GM21529 (cell line): ENCODE data around the gene BRD3OS.
A peak's percentile ranks its signal among the peaks of the same experiment; 100 is the strongest.
"Not testable (repeated sequence)": the region's sequence is repeated elsewhere in the genome, so short reads cannot be mapped to it uniquely, and the experiment has no call there.

Experiments used
- ATAC-seq: cut with Tn5 transposase; IDR thresholded peaks from one replicate; pipeline ENCODE4 v1.9.1; 2021; ENCODE audit not compliant: unreplicated experiment

BRD3OS gene

DNA sequence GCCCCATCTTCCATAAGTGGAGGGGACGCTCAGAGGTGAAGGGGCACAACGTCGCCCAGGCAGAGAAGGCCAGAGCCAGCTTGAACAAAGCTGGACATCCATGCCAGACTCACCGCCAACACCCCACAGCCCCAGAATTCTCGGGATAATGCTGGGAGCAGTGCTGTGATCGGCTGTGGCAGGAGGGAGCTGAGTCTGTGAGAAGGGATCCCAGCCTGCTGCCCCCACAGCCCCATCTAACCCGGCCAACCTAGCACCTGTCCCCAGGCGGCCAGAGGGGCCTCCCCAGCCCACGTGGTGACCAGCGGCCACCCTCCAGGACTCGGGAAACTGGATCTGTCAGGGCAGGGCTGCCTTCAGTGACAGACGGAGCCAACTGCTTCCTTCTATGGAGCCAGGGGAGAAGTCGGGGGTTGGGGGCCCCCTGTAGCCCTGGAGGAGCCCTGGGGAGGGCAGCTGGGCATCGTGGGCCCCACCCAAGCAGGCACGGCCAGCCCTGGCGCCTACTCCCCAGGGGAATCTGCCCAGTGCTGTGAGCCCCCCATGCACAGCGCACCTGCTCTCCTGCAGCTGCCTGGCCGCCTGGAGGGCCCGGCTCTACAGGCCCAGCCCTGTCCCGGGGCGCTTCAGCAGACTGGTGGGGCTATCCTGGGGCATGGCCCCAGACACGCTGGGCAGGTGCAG, 36.5 kb downstream of the BRD3OS start:
- ATAC-seq = no peak

DNA sequence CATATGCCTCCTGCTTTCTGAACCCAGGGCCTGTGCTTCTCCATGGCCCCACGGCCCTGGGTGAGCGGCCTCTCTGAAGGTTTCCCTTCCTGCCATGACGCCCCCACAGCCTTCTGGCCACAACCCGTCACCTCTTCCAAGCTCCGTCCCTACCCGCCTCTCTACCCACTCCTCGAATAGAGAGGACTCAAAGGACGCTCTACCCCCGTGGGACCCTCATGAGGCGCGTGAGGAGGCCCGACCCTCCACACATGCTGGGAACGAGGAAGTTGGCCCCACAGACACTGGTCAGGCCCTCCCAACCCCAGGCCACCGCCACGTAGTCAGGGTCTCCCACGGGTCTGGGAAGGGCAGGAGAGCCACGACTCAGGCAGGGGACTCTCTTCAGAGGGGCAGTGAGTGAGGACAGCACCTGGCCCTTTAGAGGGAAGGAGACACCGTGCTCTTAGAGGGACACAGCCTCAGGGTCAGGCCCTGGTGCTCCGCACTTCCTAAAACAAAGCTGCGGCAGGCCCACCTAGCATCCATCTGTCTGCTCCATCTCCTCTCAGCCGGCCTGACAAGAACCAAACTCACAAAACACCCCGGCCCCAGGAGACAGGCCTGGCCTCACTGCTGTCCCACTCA, 37.3 kb downstream of the BRD3OS start:
- ATAC-seq = no peak

DNA sequence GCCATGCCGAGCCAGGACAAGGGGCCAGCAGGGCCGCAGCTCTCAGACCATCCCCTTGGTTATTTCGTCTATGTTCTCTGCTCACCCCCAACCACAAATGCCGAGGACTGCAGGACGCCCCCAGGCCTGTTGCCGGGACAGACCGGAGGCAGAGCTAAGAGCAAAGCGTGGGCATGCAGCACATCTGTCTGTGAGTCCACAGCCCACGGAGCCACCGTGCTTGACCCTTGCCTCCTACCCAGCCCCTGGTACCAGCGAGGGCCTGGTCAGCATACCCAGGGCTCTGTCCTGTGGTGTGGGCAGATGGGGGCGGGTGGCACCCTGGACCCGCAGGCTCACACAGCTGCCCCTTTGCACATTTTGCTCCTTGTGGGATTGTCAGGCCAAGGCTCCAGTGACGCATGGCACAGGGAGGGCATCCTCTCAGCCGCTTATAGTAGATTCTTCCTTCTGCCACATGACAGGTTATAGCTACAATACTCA, 37.8 kb downstream of the BRD3OS start:
- ATAC-seq = no peak

DNA sequence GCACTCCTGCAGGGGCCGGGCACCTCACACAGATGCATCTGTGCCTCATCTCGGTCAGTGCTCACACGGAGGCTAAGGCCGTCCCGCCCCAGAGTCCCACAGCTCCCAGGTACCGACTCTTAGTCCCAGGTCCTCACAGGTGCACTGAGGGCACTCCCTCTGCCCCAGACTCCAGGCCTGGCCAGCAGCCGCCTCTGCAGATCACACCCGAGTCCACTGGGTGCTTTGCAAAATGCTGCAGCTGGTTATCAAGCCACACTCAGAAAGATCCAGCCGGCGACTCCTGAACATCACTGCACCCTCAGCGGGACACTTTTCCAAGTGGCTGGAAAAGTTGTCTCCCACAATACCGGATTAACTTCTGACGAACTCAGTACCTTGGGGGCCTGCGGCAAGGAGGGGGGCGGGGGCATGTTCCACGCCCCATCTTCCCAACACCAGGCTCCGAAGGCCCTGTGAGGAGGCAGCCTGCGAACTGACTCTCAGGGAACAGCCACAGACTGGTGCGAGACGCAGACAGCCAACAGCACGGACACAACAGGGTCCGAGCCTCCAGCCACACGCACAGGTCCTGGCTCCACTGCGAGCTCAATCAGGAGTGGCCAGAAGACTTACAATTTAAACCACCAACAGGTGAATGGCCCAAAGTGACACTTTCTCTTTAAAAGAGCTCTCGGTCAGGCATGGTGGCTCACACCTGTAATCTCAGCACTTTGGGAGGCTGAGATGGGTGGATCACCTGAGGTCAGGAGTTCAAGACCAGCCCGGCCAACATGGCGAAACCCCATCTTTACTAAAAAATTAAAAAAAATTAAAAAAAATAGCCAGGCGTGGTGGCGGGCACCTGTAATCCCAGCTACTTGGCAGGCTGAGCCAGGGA, 38.5 kb downstream of the BRD3OS start:
- no peak for ATAC-seq

DNA sequence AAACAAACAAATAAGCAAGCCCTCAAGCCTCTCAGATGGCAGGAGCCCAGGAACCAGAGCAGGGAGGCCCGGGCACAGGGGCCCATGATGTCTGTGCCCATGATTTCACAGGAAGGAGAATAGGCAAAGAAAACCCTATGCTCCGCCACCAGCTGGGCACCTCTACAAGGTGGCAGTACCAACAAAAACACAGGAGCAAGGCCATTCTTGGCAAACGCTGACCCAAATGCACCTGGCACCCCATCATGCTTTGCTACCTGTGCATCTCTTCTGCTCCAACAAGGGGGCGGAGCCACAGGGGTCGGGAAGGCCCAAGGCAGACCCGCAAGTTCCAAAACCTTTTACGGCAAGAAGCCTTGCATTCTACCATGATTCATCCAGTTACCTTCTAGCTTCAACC, 39.4 kb downstream of the BRD3OS start:
- ATAC-seq = no peak

DNA sequence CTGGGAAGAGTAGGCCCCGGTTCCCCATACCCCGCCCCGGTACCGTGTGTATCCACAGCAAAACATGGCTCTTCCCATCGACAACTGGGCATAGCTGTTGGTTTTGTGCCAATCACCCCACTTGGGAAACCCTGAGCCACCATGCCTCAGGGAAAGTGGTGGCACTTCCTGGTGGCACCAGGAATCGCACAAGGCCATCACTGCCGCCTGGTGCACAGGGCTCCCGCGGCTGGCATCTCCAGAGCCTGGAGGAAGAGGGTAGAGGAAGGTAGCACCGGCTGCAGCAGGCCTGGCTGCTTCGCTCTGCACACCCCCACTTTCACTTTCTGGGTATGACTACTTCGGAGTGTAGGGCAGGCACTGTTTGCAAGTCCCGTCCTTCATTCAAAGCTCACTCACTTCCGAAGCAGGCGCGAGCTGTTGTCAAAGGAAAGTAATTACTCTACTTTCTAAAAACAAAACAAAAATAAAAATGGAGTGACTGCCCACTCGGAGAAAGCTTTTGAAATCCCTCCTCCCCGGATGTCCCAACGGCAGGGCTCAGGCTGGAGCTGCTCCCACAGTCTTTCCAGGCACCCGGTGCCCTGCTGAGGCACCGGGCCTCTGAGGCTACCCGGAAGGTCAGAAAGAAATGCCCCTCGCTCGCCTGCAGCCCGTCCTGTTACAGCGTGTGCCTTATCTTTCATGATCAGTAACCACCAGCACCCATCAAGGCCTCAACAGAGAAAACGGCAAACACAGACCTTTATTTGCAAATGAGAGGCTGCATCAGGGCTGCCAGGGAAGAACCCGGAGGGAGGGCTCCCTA, 40.5 kb downstream of the BRD3OS start:
- peak; percentile 41 for ATAC-seq

DNA sequence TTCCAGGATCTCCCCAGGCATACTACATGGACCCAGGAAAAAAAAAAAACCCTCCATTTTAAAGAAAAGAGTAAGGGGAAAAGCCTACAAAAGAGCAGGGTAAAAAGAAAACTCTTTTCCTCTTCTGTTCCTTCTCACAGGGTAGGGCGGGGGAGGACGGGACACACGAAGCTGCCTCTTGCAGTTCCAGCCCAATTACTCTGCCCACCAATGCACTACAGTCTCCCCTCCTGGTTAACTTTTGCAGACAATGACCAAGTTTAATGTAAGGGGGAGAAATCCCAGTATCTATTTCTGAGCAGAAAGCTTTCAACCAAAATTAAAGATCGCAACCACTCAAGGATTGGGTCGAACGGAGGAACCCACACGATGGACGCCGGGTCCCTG, 41.2 kb downstream of the BRD3OS start:
- no peak for ATAC-seq

DNA sequence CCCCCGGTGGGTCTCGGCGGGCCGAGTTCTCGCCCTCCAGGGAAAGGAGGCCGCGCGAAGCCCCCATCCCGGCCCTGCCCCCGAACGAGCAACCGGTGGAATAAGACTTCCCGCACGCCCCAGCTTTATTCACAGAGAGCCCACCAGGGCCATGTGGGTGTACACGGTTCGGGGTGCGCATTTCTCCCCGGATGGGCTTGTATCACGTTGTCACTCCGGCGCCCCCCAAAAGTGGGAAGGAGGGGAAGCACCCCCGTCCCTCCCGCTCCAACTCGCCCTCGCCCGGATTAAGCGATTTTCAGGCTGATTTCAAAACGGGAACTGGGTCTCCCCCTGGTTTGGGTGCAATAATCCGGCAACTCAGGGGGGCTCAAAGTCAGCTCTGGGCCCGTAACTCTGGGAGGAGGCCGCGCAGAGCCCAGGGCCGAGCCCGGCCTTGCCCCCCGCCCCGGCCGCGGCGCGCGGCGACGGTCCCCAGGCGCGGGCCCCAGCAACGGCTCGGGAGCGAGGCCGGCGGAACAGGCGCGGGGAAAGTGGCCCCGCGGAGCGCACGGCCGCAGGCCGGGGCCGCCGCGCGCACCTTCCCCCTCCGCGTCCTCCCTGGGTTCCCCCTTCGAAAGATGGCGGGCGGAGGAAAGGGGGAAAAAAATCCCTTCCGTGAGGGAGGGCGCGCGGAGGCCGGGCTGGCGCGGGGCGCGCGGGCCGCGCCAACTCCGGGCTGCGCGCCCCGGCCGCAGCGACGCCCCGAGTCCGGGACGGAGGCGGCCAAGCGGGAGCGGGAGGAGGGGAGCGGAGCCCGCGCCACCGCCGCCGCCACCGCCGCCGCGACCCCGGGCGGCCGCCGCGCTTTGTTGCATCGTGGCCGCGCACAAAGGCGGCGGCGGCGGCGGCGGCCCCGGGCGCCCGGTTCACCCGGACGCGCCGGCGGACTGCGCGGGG, 41.9 kb downstream of the BRD3OS start:
- peak; percentile 21 for ATAC-seq

DNA sequence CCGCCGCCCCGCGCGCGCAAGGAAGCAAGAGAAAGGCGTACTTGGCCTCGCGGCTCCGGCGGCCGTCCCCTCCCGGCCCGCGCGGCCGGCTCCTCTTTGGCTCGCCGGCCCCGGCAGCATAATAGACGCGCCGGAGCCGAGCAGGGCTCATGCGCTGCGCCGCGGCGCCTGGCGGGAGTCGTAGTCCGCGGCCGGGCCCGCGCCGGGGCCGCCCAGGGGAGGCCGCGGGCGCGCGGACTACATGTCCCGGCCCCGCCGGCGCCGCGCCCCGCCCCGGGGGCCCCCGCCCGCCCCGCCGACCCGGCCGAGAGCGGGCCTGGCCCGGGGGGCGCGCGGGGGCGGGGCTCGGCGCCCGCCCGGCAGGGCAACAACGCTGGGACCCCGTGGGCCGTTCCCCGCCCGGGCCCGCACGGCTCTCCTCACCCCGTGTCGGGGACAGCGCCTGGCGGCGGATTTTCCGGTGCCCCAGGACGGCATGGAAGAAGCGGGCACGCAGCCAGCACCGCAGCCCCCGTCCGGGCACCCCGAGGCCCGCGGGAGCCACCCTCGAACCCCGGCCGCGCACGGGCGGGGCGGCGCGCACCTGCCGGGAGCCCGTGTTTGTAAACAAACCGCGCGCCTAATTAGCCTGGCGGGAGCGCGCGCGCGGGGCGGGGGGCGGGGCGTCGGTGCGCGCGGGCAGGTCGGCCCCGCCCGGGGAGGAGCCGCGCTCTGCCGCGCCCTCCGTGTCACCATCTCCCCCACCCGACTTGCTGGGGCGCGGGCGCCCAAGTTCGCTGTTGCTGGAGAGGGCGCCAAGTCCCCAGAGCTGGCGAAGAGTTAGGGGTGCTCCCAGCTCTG, 42.8 kb downstream of the BRD3OS start, which contains the start of gene BRD3:
Gene BRD3 (minus strand): TSS at position 123 of the 840 bp plus-strand sequence. CDS start 14,549 bp downstream, outside the sequence.
- peak; percentile 59 for ATAC-seq

DNA sequence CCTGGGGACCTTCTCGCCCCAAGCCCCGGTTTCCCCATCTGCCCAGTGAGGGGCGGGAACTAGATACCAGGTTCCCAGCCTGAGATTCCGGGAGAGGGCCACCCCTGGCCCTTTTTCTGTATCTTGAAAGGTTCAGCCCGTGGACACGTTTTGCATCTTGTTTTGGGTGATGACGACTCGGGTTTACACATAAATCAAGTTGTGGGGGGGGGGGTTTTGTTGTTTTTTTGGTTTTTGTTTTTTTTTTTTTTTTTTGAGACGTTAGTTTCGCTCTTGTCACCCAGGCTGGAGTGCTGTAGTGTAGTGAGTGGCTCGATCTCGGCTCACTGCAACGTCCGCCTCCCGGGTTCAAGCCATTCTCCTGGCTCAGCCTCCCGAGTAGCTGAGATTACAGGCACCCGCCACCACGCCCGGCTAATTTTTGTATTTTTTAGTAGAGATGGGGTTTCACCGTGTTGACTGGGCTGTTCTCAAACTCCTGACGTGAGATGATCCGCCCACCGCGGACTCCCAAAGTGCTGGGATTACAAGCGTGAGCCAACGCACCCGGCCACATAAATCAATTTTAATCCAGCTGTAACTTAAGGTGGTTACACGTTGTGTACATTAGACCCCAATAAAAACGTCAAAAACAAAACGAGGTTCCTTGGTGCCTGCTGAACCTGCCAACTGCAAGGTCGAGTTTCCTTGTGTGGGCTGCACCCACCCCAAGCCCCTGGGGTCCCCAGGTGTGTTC, 43.6 kb downstream of the BRD3OS start:
- no peak for ATAC-seq

DNA sequence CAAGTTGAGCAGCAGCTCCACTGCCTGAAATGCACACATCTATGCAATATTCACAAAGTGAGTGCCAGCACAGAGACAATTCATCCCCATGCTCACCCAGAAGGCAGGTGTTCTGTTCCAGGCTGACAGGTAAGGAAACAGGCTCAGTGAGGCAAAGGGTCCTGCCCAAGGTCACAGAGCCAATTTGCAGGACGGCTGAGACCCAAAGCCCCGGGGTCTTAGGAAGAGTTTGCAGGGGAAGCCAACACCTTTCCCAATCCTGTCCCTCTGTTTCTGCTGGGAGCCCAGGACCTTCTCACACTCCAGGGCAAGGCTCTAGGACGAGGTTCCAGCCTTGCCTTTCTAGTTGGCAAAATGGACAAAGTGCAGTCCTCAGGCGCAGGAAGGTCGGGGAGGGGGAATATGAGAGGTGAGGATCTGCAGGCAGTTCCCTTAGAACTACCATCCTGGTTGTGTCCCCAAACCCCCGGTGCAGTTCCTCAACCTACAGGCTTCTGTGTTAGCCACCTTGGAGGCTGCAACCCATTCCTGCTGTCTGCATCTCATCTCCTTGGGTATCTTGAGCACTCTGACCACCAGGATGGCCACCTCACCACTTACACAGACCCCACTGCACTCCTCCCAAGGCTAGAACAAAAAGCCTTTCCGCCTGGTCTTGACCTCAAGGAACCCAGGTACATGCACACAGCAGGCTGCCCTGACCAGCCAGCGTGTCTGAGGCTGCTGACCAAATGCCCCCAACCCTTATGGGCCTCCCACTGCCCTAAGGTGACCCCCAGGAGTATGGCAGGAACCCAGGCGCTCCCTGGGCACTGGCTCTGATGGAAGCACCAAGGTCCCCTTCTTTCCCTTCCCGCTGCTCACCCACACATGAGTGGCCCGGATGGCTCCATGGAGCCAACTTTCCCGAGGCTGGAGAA, 44.5 kb downstream of the BRD3OS start:
- no peak for ATAC-seq

DNA sequence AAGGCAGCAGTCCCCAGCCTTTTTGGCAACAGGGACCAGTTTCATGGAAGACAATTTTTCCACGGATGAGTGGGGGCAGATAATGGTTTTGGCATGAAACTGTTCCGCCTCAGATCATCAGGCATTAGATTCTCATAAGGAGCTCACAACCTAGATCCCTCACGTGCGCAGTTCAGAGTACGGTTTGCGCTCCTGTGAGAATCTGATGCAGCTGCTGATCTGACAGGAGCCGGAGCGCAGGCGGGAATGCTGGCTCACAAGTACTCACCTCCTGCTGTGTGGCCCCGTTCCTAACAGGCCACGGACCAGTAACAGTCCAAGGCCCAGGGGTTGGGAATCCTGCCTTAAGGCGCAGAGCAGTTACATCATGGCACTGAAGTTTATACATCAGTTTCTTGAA, 45.9 kb downstream of the BRD3OS start:
- ATAC-seq = no peak

DNA sequence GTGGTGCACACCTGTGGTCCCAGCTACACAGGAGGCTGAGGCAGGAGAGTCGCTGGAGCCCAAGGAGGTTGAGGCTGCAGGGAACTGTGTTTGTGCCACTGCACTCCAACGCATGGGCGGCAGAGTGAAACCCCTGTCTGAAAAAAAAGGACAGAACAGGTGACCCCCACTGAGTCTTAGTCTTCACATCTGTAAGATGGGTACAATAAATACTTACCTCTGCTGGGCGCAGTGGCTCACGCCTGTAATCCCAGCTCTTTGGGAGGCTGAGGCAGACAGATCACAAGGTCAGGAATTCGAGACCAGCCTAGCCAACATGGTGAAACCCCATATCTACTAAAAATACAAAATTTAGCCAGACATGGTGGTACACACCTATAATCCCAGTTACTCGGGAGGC, 47.4 kb downstream of the BRD3OS start:
- ATAC-seq = not testable (repeated sequence)

DNA sequence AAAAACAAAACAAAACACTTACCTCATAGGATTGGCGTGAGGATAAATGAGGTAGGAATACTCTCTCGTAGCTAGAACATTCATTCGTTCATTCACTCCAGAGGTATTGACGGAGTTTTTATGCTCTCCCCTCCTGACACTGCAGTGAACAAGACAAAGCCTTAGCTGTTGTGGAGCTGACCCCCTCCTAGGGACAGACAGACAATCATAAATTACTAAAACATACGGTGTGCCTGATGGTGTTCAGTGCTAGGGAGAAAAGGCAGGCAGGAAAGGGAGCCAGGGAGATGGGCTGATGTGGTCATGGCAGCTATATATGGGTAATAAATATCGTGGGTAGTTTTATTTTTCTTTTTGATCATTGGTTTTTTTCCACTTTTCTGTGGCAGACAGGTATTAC, 48.2 kb downstream of the BRD3OS start:
- ATAC-seq = no peak

DNA sequence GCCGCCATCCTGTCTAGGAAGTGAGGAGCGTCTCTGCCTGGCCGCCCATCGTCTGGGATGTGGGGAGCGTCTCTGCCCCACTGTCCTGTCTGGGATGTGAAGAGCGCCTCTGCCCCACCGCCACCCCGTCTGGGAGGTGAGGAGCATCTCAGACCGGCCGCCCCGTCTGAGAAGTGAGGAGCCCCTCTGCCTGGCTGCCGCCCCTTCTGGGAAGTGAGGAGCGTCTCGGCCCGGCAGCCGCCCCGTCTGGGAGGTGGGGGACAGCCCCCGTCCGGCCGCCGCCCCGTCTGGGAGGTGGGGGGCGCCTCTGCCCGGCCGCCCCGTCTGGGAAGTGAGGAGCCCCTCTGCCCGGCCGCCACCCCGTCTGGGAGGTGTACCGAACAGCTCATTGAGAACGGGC, 50.4 kb downstream of the BRD3OS start:
- not testable (repeated sequence) for ATAC-seq

DNA sequence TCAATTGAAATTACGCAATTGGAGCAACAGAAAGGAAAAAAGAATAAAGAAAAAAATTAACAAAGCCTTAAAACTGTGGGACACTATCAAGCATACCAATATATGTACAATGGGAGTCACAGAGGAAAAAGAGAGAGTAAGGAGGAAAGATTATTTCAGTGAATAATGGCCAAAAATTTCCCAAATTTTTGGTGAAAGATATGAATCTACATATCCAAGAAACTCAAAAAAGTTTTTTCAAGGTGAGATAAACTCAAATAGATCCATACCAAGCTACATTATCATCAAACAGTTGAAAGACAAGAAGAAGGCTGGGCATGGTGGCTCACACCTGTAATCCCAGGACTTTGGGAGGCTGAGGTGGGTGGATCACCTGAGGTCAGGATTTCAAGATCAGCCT, 51.4 kb downstream of the BRD3OS start:
- no peak for ATAC-seq
